UCSD-AML1 (cell line): ENCODE data around the gene AP1S3.
"Not testable (repeated sequence)": the region's sequence is repeated elsewhere in the genome, so short reads cannot be mapped to it uniquely, and the experiment has no call there.

ENCODE experiments used
- DNase-seq: peaks from one replicate; lab custom pipeline; 2025; ENCODE audit not compliant: unreplicated experiment; lab: John Stamatoyannopoulos, UW

The AP1S3 gene

DNA sequence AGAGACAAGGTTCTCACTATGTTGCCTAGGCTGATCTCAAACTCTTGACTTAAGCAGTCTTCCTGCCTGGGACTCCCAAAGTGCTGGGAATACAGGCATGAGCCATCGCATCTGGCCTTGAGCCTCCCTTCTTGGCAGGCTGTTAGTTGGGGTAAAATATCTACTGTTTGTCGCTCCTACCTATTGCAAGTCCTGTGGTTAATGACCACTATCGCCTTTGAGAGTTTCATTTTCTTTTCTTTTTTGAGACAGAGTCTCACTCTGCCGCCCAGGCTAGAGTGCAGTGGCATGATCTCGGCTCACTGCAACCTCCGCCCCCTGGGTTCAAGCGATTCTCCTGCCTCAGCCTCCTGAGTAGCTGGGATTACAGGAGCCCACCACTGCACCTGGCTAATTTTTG lies 75.6 kb downstream of the AP1S3 start:
- not testable (repeated sequence) for DNase-seq

- no peak for DNase-seq
Observed at GRCh38 chr2:223760838-223761502, 76.4 kb downstream of the AP1S3 start.

DNA sequence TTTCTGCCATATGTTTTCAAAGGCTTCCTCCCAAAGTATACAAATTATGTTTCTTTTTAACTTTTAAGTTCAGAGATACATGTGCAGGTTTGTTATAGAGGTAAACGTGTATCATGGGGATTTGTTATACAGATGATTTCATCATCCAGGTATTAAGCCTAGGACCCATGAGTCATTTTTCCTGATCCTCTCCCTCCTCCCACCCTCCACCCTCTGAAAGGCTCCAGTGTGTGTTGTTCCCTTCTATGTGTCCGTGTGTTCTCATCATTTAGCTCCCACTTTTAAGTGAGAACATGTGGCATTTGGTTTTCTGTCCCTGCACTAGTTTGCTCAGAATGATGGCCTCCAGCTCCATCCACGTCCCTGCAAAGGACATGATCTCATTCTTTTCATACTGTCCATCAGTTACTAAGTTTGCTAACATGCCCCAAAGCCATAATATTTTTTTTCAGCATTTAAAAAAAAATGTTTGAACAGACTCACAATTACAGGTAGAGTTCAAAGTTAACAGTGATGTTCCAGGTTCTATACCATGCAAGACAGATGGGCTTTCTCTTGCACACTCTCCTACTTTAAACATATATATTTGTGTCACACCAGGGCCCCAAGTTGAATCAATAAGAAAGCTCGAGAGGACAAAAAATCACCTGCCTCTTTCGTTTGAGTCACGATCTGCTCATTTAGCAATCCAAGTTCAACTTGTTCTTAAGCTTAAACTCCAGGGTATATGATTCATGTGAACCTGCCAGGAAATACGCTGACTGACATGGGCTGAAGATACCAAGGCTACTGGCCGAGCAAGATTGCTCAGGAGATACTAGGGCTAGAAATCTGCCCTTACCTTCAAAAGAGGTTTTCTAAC lies 77.6 kb downstream of the AP1S3 start:
- no peak for DNase-seq

DNA sequence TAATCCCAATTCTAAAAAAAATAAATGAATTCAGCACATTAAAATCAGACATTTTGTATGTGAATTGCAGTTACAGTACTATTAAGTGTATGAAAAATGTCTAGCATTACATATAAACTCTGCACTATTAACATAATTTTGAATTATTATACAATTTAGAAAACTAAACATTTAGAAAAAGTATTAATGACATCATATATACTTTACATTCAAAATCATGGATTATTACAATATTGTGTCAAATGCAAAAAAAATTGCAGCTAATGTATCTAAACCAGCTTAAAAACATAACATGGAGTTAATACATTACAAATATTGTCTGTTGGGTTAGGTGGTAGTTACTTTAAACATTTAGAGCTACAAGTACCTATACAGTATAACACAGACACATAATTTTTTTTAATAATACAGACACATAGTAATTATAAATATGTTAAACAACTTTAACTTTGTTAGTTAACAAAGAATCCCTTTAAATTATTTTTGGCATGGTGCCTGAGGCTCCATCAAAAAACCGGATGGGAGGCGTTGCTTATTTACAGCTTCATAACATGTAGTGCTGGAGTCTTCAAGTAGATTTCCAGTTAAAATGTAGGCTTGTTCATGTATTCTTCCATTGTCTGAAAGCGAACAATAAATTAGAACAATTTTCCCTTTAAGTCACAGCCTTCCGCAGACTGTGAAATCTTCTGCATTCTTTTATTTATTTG lies 79.1 kb downstream of the AP1S3 start:
- no peak for DNase-seq

- no peak for DNase-seq
Observed at GRCh38 chr2:223753940-223754339, 83.4 kb downstream of the AP1S3 start.

- DNase-seq, result no peak
Observed at GRCh38 chr2:223751012-223751411, 86.4 kb downstream of the AP1S3 start.

- DNase-seq, result no peak
Observed at GRCh38 chr2:223747392-223748042, 89.9 kb downstream of the AP1S3 start.

DNA sequence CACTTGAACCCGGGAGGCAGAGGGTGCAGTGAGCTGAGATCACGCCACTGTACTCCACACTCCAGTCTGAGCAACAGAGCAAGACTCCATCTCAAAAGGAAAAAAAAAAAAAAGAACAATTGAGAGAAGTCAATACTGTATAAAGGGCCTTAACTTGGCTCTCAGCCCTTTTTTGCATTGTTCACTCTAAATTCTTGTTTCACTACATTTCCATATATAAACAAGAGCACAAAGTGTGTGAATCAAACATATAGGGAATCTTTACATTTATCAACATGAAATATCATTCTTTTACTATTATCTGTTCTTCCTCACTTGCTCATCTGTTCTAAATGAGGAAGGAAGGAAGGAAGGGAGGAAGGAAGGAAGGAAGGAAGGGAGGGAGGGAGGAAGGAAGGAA lies 90.8 kb downstream of the AP1S3 start:
- no peak for DNase-seq

DNA sequence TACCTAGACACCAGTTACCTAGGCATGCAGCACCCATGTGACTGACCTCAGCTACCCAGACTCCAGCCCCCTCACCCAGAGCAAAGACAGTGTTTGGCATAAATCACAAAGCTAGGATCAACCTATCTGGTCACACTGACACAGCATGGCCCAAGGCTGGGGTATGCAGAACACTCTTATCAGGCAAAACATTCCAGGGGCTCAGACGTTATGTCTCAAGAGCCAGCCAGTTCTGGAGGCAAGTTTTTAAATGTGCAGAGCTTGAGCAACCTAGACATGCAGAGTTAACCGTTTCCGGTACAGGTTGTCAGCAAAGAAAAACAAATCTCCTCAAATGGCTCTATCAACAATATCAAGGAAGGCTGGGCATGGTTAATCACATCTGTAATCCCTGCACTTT lies 92.8 kb downstream of the AP1S3 start:
- no peak for DNase-seq

- DNase-seq, result no peak
Observed at GRCh38 chr2:223740679-223741078, 96.7 kb downstream of the AP1S3 start.

DNA sequence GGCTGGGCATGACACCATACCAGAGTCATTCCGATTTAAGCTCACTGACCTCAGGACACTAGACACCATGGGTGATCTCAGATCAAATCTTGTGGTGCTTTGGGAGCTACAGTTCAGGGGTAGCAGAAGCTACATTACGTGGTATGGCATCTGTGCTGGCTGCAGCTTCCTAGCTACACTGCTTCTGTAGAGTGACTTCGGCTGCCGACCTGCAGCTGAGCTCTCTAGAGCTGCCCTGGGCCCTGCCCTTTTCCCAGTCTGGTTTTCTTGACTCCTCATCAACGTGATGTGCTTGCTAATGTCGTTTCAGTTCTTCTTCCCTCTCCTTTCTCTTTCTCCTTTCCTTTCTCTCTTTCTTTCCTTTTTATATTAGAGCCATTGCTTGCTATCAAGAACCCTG lies 100.2 kb downstream of the AP1S3 start:
- no peak for DNase-seq

GRCh38 chr2:223736488-223736887 lies 100.9 kb downstream of the AP1S3 start:
- no peak for DNase-seq

- DNase-seq, result no peak
Observed at GRCh38 chr2:223735659-223736244, 101.6 kb downstream of the AP1S3 start.

DNA sequence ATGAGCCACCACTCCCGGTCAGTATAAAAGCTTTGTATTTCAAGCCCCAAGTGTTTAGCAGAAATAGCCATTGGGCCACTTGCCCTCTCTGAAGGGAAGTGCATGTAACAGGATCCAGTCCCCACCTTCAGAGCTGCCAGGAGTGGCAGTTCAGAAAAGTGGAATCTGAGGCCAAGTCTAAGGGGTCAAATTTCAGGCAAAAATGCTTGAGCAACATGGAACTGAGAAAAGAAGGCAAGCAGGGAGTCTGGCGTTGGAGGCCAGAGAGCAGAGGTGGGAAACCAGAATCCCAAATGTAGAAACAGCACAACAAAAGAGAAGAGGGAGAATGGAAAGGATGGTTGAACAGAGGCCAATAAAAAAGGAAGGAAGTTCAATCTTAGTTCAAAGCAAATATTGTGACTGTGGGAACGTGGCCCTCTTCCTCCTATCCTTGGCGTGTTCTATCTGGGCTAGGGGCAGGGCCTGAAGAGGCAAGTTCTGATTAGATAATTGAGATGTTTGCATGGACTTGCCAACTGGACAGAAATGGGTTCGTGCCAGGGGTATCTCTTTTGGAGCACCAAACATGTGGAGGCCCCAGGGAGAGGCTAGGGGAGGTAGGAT lies 102.2 kb downstream of the AP1S3 start:
- no peak for DNase-seq

- no peak for DNase-seq
Observed at GRCh38 chr2:223734346-223734745, 103.0 kb downstream of the AP1S3 start.

- no peak for DNase-seq
Observed at GRCh38 chr2:223732346-223732745, 105.0 kb downstream of the AP1S3 start.

DNA sequence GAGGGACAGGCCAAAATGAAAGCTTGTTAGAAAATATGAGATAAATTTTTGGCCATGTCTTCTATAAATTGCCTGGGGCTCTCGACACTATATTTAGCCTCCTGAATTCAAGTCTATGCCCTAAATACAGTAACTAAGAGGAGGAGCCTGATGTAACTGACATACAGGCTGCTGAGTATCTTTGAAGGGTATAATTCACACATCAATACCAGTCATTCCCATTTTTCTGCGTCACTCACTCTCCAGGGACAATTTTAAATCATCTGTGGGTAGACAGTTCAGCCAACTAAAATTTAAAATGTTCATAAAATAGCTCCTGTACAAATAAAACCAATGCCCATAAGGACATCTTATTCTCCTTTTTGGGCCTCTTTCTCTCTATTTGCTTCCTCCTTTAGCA lies 105.9 kb downstream of the AP1S3 start:
- no peak for DNase-seq

DNA sequence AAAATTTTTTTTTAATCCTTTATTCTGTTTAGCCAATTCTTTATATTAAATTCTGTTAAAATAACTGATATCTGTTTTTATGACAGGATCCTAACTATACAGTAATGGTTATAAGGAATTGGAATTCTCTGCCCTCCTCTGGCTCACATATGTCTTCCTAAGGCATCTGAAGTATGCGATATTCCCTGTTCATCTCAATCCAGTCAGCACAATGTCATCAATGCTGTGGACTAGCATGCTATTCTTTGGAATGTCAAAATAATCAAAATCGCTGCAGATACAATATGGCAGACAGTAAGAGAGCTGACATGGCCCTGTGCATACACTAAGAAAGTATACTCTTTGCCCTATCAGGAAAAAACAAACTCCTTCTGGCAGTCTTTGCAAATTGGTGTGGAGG lies 107.6 kb downstream of the AP1S3 start:
- no peak for DNase-seq

GRCh38 chr2:223727562-223727961 lies 109.8 kb downstream of the AP1S3 start:
- no peak for DNase-seq
